NCI-H1092 (cell line): Measurements from ENCODE around the gene THSD7B.
A peak's percentile ranks its signal among the peaks of the same experiment; 100 is the strongest.

ENCODE experiments used
- DNase-seq: peaks from one replicate; lab custom pipeline; 2025; lab: John Stamatoyannopoulos, UW

The THSD7B gene

GRCh38 chr2:136801661-136802060 is 36.3 kb downstream of the THSD7B start:
- no peak for DNase-seq

GRCh38 chr2:136809998-136810397 is 44.7 kb downstream of the THSD7B start:
- DNase-seq, result no peak

GRCh38 chr2:136818839-136819238 is 53.5 kb downstream of the THSD7B start:
- DNase-seq, result no peak

GRCh38 chr2:136823291-136823690 is 57.9 kb downstream of the THSD7B start:
- no peak for DNase-seq

GRCh38 chr2:136828162-136828561 is 62.8 kb downstream of the THSD7B start:
- no peak for DNase-seq

GRCh38 chr2:136828774-136829173 is 63.4 kb downstream of the THSD7B start:
- no peak for DNase-seq

- no peak for DNase-seq
Observed at GRCh38 chr2:136844546-136844945, 79.2 kb downstream of the THSD7B start.

GRCh38 chr2:136858656-136859055 is 93.3 kb downstream of the THSD7B start:
- DNase-seq, result no peak

- DNase-seq, result no peak
Observed at GRCh38 chr2:136860443-136860958, 95.2 kb downstream of the THSD7B start.

GRCh38 chr2:136863468-136863867 is 98.1 kb downstream of the THSD7B start:
- no peak for DNase-seq

GRCh38 chr2:136863874-136864273 is 98.5 kb downstream of the THSD7B start:
- no peak for DNase-seq

- DNase-seq, result no peak
Observed at GRCh38 chr2:136871424-136871823, 106.1 kb downstream of the THSD7B start.

- DNase-seq, result peak; percentile 3
Observed at GRCh38 chr2:136874258-136874657, 108.9 kb downstream of the THSD7B start.

- DNase-seq, result no peak
Observed at GRCh38 chr2:136891100-136891499, 125.8 kb downstream of the THSD7B start.

GRCh38 chr2:136894007-136894634 is 128.8 kb downstream of the THSD7B start:
- DNase-seq, result no peak

GRCh38 chr2:136901732-136902131 is 136.4 kb downstream of the THSD7B start:
- peak; percentile 3 for DNase-seq

- no peak for DNase-seq
Observed at GRCh38 chr2:136905779-136906178, 140.4 kb downstream of the THSD7B start.

GRCh38 chr2:136909777-136910176 is 144.4 kb downstream of the THSD7B start:
- no peak for DNase-seq

- DNase-seq, result no peak
Observed at GRCh38 chr2:136916131-136916530, 150.8 kb downstream of the THSD7B start.

GRCh38 chr2:136917411-136917881 is 152.1 kb downstream of the THSD7B start:
- peak; percentile 7 for DNase-seq

- DNase-seq, result no peak
Observed at GRCh38 chr2:136919682-136920081, 154.3 kb downstream of the THSD7B start.

- no peak for DNase-seq
Observed at GRCh38 chr2:136920652-136921333, 155.4 kb downstream of the THSD7B start.

- DNase-seq, result no peak
Observed at GRCh38 chr2:136927156-136927555, 161.8 kb downstream of the THSD7B start.
